ENCODE results near the gene CASTOR1.
A peak's percentile ranks its signal among the peaks of the same experiment; 100 is the strongest.

Gene CASTOR1

DNA sequence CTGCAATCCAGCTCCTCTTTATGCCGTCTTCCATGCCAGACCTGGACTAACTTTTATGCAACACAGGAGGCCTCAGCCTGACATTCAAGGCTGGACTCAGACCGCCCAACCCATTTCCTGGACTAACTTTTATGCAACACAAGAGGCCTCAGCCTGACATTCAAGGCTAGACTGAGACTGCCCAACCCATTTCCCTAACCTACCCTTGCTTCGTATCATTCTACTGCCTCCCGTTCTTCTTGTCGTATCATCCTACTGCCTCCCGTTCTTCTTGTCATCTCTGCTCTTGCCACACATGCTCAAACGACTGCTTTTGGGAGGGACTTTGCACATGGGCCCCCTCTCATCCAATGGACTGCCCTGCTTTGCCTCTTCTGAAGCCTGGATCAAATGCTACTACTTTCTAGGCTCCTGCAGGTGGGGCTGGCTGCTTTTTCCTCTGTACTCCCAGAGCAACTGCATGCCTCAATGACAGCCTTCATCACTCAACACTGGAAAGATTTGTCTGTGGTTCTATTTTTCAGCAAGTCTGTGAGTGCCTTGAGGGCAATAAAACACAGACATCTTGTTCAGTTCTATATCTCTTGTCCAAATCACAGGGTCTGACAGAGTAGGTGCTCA lies 29.6 kb upstream of the CASTOR1 start:
- no peak for DNase-seq (ENCODE audit: low spot score)

DNA sequence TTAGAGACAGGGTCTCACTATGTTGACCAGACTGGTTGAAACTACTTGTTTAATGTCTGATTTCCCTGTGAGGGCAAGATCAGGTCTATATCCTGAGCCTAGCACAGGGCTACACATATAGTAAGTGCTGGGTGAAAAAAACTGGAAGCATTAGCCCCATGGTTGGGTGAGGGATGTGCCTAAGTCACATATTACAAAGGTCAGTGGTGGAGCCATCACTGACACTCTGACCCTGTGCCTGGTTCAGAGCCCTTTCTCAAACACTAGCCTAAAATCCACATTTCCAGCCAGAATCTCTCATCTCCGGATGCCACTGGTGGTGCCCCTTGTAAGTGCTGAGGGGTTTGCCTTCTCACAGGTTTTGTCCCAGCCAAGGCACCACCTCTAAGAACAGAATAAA lies 28.5 kb upstream of the CASTOR1 start:
- DNase-seq (ENCODE audit: low spot score) = no peak

DNA sequence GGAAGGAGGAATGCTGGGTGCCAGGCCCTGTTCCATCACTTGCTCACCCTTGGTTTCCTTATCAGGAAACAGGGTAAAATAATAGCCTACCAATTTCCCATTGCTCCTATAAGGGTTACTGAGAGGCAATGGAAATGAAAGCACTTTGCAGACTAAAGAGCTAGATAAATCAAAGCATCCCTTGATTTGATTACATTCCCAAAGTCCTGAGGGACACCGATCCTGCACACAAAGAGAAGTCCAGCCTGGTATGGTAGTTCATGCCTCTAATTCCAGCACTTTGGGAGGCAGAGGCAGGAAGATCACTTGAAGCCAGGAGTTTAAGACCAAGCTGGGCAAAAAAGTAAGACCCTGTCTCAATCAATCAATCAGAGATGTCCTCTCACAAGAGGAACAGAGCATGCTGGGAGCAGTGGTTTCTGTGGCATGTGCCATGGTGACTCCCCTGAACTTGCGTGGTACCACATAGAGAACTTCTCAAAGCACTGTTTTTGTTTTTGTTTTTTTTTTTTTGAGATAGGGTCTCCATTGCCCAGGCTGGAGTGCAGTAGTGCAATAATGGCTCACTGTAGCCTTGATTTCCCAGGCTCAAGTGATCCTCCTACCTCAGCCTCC lies 26.8 kb upstream of the CASTOR1 start:
- DNase-seq (ENCODE audit: low spot score) = no peak

DNA sequence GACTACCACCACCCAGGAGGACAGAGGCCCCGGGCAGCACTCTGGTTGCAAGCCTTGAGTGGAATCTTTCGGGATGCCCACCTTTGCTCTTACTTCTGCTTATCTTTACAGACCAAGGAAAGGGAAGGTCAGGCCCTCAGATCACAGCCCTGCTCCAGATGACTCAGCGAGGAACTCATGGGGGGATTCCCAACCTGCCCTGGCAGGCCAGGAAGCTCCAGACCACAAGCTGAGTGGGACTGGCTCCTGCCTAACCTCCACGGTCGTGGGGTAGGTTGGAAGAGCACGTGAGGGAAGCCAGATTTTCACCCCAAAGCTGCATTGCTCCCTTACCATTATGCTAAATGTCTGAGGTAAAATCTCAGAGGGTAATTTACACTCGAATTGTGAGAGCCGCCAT lies 25.6 kb upstream of the CASTOR1 start:
- no peak for DNase-seq (ENCODE audit: low spot score)

DNA sequence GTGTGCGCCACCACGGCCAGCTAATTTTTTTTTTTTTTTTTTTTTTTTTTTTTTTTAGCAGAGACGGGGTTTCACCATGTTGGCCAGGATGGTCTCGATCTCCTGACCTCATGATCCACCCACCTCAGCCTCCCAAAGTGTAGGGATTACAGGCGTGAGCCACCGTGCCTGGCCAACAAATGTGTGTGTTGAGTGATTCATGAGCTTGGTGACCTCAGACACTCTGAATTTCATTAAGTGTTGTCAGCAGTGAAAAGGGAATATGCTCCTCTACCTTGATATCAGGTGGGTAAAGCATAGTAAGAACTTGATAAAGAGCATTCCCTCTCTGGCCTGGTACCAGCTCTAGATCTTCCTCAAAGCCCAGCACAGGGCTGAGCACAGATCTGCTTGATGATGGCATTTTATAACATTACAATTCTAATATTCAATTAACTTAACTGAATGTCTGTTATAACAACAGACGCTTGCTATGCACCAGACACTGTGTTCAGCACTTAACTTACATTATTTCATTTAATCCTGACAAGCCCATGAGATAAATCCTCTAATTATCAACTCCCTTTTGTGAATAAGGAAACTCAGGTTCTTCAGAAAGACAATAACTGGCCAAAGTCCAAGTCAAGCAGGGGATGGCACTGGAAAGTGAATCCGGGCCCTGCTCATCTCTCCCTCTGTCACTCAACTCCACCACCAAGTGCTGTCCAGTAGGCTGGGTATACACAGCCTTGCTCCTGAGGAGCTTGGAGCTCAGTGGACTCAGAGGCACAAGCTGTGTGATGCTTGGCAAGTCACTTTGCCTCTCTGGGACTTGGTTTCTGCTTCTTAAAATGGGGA lies 24.4 kb upstream of the CASTOR1 start:
- no peak for DNase-seq (ENCODE audit: low spot score)

DNA sequence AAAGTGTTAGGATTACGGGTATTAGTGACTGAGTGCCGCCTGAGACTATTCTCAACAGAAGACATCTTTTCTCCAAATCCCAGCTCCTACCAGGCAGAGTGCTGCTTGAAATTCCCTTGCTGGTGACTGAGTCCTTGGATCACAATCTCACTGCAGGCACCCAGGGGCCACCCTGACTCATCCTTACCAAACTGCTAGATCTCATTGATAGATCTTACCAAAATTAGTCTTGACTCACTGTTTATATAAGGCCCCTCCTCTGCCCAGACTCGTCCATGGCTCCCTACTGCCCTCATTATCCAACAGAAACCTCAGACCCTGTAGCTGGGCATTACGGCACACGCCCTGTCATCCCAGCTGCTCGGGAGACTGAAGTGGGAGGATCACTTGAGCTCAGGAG lies 22.7 kb upstream of the CASTOR1 start:
- DNase-seq (ENCODE audit: low spot score) = peak; percentile 74

DNA sequence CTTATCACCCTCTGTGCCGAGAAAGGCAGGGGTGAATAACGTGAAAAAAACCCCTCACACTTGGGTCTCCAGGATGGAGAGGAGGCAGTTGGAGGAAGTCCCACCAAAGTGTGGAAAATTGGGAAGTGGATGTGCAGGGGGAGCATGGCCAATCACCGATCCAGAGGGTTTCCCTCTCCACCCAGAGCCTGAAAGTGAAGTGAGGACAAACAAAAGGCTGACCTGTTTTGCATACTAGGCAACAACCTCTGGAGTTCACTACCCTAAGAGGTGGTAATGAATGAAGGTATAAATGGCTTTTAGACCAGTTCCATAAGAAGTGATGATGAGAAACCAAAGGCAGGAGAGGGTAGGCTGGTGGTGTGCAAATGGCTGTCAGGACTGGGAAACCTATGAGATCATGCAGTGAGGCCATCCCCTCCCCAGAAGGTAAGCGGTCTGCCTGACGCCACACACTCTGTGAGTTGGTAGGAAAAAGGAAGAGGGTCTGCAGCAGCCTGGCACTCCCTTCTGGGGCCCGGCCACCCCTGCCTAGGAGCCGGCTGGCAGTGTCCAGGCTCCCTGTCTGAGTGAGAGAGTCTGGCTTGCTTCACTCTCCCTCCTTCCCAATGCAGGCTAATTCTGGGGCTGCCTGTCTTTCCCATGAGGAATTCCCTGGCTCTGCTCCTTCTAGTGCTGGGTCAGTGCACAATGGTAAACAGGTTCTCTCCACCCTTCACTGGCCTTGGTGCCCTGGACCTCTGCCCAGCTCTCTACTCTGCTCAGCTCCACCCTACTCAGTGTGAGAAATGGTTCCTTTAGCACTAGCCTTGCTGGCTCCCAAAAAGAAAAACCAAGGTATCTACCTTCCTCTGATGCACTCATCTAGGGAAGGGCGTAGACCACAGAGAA lies 21.8 kb upstream of the CASTOR1 start:
- DNase-seq (ENCODE audit: low spot score) = peak; percentile 88

DNA sequence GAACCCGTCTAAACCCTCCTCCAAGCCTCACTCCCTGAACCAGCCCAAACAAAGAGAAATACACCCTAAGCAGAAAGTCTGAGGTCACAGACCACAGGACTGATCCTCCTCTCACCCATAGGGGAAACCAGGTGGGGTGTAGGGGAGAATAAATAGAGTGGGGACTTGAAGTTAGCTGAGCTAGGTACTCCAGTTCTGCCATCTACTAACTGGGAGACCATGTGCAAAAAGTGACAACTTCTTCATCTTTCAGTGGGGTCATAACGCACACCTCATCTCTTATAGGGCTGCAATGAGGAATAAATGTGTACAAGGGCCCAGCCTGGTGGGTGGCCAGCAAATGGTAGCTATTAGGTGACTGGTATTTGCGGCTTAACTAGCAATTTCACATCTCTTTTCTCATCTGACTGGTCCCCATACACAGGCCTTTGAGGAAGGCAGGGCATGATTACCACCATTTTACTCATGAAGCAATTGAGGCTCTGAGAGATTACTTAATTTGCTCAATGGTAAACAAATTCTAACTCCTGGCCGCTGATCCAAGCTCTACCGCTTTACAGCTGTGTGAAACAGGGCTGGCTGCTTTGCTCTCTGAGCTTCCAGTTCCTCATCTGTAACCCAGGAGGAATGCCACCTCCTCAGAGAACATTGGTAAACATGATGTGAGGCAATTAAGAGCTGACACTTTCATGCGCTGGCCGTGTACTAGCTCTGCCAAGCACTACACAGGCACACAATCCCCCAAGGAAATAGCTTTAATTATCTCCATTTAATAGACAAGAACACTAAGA lies 20.8 kb upstream of the CASTOR1 start:
- DNase-seq (ENCODE audit: low spot score) = peak; percentile 52

DNA sequence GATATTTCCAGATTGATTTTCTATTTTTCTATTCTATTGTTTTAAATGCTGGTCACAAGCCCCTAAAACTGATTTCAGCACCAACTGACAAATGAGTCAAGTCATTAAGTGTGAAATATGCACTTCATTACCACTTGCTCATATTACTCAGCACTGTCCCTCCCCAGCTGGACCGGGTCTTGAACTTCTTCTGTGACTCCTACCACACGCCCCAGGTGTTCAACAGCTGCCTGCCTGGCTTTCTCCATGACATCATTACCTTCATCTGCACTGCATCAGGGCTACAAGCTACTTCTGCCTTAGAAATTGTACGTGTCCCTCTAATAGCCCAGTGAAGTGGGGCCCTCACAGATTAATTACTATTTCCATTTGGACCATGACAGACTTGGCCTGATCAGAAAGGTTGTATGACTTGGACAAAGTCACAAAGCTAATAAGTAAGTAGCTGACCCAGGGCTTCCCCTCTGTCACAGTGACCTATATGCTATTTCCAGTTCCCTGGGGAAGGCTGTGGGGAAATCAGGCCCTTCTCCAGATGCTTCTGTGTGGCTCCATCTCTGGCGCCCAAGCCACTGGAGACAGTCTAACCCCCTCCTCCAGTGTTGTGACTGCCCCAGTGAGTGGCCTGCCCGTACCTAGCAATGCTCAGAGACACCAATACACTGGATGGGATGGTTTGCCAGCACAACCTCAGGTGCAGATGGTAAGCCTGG lies 19.4 kb upstream of the CASTOR1 start:
- DNase-seq (ENCODE audit: low spot score) = no peak

DNA sequence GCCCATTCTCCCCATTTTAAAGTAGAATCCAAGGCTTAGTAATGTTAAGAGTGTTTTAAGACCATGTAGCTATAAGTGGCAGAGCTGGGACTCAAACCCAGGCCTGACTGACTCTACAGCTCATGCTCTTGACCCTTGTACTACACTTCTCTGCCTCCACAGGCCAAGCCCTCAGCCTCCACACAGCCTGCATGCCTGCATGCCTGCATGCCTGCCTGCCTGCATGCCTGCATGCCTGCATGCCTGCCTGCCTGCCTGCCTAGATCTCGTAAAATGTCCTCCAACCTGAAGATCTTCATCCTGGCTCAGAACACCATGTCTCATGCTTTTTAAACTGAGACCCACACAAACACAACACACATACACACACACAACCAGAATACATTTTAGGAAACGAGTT lies 18.8 kb upstream of the CASTOR1 start:
- DNase-seq (ENCODE audit: low spot score) = no peak

DNA sequence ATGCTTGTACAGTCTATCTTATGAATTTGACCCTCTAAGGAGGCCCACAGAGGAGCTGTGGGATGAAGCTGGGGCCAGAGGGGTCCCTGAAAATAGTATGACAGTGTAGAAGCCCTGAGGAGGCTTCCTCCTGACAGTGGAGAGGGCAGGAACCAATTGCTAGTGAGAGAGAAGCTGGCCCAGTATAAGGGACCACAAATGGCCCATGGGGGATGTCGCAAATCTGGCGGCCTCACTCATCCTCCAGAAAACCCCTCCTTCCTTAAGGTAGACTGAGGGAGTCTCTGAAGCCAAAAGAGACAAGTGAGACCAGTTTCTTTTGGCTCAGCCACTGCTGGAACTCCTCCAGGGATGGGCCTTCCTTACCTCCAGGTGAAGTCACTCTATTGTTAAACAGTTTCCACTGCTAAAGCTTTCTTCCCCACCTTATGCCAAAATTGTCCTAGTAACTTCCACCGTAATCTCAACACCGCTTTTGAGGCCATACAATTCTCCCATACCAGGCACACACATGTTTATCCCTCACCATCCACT lies 17.8 kb upstream of the CASTOR1 start:
- DNase-seq (ENCODE audit: low spot score) = no peak

DNA sequence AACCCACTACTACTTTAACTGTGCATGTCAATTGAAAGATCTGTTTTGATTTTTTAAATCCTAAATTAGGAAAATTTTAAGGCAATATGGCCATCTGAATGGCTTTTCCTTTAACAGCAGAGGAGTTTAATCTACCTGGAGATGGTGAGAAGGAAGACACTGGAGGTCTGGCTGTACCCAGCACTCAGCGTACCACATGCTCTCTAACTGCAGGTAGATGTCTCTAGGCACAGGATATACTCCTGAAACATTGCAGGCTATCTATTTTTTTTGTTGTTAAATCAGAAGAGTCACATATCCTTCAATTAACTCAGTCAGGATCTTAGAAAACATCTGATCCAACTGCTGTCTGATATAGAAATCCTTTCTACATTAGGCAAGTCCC lies 17.3 kb upstream of the CASTOR1 start:
- no peak for DNase-seq (ENCODE audit: low spot score)

DNA sequence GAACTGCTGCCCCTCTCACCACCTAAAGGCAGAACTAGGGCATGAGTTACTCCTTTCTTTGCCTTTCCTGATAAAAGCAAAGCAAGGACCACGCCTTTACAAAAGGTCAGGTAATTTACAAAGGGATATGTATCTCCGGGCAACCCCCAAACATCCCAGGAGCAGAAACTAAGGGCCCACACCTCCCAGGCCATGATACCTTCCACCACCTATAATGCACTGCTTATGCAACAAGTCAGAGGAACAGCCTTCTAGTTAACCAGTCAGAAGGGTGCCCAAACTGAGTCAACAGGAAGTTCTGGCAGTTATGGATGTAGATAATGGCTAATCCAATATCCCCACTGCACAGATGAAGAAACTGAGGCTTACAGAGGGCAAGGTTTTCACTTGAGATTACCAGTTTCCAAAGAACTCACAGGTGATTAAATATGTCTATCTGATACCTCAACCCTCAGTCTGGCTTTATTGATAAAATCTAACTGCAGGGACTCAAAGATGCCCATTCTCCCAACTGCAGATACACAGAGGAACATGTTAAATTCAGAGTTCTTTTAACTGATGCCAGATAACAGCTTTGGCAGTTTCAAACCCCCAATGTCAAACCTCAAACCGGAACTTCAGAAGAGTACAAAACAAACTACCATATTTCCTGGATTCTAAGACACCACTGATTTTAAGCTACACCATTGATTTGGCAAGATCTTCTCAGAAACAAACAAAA lies 16.8 kb upstream of the CASTOR1 start:
- DNase-seq (ENCODE audit: low spot score) = no peak

DNA sequence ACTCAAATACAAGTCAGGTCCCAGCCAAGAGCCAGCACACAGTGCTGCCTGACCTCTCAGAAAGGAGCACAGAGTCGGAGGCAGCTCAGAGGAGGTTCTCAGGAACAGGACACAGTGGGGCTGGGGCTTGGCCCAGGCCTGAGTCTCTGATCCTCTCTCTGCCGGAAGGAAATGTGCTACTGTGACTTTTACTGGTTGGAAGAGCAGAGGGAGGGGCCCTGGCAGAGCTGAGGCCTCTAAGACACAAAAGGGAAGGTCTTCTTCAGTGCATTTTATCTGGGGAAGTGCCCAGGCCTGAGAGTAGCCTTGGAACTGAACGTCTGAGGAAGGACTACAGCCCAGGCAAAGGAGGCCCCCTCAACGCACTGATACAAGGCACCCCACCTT lies 16.2 kb upstream of the CASTOR1 start:
- DNase-seq (ENCODE audit: low spot score) = no peak

DNA sequence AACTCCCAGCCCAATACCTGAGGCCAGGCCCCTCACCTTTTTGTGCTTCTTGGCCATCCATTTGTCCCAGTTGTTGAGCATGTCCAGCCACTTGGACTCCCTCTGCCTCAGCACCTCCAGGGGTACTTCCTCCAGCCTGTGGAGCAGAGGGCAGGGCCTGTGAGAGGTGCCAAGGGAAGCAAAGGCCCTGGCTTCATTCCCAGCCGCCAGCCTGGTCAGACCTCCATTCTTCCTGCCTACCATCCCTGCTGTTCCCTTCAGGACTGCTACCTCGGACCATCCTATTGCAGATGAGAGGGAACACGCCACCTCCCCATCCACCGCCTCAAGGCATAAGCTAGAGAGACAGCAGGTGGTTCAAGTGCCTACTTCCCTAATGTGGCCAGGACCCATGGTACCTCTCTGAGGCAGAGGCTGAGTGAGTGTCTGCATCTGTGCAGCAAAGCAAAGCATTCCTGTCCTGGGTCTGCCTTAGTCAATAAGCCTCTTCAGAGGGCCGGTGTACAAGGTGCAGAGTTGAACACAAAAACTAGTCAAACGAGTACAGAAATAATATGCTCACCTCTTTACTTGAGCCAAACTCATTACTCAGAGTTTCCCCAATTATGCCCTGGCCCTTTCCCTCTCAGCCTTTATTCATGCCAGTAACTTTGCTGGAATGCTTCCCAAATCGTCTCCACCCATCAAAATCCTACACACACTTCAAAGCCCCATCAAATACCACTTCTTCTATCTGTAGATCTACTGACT lies 15.4 kb upstream of the CASTOR1 start:
- DNase-seq (ENCODE audit: low spot score) = peak; percentile 34

DNA sequence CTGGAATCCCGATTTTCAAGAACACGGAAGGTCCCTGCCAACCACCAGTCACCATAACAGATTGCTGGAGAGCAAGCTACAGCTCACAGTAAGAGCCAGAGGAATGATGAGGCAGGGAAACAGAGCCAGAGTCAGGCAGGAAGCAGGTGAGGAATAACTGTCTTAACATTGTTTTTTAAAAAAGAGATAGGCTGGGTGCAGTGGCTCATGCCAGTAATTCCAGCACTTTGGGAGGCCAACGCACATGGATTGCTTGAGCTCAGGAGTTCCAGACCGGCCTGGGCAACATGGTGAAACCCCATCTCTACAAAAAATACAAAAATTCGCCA lies 13.5 kb upstream of the CASTOR1 start:
- no peak for DNase-seq (ENCODE audit: low spot score)

DNA sequence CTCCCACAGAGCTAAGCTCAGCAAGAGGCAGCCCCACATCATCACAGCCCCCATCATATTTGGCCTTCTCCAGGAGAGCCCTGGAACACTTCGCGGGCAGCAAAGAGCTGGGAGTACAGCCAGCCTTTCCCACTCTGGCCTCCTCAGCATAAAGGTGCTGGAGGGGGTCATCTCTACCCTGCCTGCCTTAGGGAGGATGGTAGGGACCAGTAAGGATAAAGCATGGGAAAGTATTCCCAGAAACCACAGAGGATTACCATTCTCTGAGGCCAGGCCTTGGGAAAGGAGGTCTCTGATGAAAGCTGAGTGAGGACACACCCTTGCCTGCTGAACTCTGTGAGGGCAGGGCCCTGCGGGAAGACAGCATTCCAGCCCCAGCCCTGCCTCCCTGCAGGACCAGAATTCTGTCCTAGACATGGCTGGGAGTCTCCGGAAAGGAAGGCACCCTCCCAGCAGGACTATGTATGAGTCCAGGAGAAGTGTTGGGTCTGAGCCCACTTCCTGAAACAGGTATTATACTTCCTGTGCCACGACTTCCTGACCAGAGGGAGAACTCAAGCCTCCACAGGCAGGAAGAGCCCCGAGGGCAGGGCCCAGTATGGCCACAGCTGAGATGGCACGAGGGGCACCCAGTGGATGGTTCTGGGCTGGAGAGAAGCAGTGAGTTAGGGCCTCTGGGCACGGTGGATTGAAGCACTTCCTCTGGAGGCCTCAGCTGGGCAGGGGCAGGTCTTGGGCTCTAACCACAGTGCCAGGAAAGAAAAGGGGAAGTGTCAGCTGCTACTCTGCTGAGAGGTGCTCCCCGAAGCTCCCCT lies 12.9 kb upstream of the CASTOR1 start:
- DNase-seq (ENCODE audit: low spot score) = peak; percentile 64

DNA sequence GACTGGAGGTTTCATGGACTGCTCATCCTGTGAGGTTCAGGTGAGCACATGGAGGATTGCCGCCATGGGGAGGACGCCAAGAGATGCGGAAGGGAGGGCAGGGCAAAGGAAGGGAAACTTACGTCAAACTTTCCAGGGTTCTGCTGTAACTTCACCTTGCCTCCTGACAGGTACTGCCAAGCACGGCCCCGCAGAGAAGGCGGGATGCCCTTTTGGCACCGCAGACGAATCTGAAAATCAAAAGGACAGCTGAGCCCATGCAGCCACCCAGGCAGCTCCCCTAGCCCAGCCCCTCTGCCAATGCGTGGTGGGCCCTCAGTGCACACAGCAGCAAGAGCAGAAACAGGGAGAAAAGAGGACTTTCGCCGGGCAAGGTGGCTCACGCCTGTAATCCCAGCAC lies 10.0 kb upstream of the CASTOR1 start:
- no peak for DNase-seq (ENCODE audit: low spot score)
